SKM-1 (cell line): ENCODE data around the gene CBFB.

Experiments
- DNase-seq: peaks from one replicate; lab custom pipeline; 2025; ENCODE audit not compliant: unreplicated experiment; lab: John Stamatoyannopoulos, UW

CBFB gene

GRCh38 chr16:67091906-67092566, 63.1 kb downstream of the CBFB start:
- no peak for DNase-seq

DNA sequence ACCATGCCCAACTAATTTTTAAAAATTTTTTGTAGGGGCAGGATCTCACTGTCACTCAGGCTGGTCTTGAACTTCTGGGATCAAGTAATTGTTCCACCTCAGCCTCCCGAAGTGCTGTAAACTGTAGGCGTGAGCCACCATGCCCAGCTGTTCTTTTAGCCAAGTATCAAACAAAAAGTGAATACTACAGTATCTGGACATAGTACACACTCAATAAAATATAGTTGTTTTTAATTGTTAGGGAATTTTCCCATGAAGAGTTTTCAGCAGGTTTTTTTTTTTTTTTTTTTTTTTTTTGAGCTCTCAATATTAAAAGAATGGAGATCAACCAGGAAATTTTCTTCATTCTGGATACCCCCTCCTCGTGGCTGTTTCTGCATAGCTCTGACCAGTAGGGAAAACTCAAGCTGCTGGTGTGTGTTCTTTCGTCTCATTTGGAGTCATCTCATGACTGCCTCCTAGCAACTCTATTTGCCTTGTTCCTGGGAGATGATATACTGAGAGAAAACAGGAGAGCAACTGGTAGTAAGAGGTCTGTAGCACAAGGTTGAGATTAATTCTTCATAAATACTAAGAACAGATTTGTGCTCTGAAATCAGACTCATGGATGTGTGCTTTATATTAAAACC, 64.3 kb downstream of the CBFB start:
- no peak for DNase-seq

DNA sequence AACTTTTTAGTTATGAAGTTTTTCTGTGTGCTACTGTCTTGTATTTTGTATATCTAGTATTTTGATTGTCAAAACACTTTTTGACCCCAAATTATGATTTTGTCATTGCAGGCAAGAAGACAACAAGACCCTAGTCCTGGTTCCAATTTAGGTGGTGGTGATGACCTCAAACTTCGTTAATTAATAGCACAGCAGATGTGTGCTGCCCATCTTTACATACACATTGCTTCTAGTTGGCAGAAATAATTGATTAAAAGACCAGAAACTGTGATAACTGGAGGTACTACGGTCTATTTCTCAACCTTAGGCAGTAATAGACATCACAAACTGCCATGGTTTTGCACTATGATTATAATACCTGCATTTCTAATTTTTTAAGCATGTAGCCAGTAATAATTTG, 69.7 kb downstream of the CBFB start:
- DNase-seq: no peak

- no peak for DNase-seq
These were observed 71.8 kb downstream of the CBFB start for GRCh38 chr16:67100569-67101310.

DNA sequence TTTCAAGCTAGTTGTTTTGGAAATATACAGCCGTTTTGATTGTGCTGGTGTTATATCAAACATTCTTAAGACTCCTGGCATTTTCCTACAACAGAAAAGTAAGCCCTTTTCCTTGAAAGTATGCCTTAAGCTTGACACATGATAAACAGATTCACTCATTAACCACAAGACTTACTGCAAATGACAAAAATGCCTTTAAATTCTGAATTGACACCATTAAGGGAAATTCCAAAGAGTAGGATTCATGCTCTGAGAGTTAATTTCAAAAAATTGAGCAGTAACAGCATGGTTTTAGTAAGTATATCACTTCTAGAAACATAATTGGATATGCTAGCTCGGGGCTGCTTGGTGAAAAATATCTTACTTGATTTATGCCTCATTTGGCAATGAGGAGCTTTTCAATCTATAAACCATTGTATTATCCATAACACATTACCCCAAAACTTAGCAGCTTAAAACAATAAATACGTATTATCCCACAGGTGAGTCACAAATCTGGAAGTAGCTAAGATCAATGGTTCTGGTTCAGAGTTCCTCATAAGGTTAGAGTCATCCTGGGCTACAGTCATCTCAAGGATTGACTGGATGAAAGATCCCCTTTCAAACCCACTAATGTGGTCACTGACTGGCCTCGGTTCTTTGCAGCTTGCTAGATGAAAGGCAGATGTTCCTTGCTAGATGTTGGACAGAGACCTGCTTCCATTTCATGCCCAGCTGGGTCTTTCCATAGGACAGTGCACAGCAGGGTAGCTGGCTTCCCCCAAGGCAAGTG, 72.5 kb downstream of the CBFB start:
- DNase-seq: no peak

DNA sequence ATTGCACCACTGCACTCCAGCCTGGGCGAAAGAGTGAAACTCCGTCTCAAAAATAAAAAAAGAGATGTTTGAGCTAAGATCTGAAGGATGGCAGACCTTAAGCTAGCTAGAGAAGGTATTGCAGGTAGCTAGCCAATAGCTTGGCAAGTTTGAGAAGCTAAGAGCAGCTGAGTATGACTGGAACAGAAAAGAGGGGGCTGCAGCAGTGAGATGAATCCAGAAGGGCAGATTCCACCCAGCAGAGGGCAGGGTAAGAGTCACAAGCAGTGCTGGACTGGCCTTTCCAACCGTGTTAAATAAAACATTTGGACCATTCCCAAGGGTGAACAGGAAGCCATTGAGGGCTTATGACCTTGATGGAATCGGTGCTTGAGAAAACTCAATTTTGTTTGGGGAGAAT, 75.1 kb downstream of the CBFB start:
- DNase-seq: no peak

- DNase-seq: no peak
These were observed 75.9 kb downstream of the CBFB start for GRCh38 chr16:67104845-67105244.

DNA sequence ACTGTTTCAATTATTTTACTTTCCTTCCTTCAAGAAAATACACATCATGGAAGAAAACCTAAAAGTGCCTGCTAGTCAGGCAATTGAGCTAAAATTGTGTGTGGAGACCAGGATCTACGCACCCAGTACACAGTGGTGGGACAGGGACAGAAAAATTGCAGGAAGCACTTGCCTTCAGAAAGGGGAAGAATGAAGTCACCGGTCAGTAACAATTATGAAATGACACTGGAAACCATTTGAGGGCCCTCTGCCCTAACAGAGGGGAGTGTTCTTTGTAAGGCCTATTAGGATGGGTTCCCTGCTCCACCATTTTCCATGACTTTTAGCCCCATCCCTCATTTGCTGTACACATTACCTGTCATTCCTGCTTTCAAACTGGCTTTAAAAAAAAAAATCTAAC, 76.3 kb downstream of the CBFB start:
- peak; percentile 73 for DNase-seq

DNA sequence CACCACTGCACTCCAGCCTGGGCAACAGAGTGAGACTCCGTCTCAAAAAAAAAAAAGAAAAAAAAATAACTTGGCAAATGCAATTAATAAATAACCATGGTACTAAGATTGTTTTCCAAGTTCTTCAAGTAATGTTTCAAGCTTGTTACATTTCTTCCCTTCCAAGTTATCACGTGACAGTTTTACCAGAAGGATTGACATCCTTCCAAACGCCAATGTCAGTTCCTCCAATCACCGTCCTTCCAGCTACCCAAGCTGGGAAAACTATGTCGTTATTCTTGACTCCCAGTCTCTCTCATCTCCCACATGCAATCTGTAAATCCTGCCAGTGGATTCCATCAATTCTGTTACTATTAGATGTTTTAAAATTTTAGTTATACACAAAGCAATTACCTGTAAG, 76.9 kb downstream of the CBFB start:
- DNase-seq: no peak

GRCh38 chr16:67108489-67108888, 79.5 kb downstream of the CBFB start:
- DNase-seq: no peak

- no peak for DNase-seq
These were observed 80.0 kb downstream of the CBFB start for GRCh38 chr16:67108931-67109406.

- DNase-seq: peak; percentile 75
These were observed 80.6 kb downstream of the CBFB start, which contains the start of gene PHAF1 for GRCh38 chr16:67109407-67110135. Gene PHAF1, plus strand, starts transcription at chr16:67109941. Its CDS starts 235 bp downstream, at chr16:67110176.

GRCh38 chr16:67111951-67112444, 83.0 kb downstream of the CBFB start:
- DNase-seq: no peak

DNA sequence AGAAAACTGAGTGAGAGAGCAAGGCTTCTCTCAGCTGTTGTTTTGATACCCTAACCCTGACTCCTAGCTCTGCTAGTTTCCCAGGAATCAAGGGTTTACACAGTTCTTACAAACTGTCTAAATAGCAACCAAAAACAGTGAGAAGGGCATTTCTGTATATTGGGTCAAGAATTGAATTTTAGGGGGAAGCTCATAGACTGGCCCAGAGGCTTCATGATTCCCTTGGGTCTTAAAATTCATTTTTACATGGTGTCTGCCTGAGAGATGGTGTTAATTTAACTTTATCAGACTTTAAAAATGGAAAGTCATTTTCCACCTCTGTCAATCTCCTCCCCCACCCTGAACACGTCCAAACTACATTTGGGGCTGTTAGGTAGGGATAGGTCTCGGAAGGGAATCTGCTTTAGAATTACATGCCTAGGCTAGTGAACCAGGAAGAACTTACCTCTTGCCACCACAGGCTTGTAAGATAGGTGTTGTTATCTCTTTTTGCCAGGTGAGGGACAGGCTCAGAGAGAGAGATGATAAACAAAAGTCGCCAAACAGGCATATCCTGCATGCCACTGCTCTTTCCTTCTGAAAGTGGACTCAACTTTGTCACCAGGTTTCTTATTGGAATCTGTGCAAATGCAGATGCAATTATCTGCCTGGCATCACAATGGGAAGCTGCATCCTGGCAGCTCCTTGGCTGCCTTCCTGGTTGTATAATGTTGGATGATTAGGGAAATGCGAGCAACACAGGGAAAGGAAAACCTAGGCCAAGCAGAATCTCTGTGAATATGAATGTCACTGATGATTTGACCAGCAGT, 83.8 kb downstream of the CBFB start:
- DNase-seq: no peak

DNA sequence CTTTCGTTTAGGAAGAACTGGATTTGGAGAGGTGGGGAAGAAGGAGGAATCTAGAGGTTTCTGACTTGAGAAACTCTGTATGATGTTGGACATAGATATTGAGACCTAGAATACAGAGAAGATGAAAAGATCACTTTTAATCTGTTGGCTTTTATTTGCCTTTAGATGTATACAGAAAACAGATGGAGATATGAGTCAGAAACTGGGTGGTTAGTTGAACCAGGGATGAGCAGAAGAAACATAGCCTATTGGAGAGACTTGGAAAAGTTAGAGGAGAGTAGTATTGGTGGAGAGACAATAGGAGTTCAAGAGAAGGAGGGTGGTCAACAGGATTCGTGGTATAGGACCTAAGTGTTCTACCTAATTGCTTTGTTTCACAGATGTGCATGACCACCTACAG, 85.8 kb downstream of the CBFB start:
- DNase-seq: no peak

DNA sequence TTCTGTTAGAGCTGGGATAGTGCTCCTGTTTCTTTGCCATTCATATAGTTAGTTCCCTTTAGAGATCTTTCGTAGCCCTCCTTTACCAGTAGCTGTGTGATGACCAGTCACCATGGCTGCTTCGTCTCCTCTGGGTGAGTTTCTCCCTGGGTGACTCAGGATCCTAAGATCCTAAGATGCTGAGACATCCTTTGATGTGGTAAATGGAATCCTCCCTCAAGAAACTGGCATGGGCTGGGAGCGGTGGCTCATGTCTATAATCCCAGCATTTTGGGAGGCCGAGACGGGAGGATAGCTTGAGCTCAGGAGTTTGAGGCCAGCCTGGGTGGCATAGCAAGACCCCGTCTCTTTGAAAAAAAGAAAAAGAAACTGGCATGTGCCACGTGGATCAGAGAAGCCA, 86.7 kb downstream of the CBFB start:
- DNase-seq: no peak

DNA sequence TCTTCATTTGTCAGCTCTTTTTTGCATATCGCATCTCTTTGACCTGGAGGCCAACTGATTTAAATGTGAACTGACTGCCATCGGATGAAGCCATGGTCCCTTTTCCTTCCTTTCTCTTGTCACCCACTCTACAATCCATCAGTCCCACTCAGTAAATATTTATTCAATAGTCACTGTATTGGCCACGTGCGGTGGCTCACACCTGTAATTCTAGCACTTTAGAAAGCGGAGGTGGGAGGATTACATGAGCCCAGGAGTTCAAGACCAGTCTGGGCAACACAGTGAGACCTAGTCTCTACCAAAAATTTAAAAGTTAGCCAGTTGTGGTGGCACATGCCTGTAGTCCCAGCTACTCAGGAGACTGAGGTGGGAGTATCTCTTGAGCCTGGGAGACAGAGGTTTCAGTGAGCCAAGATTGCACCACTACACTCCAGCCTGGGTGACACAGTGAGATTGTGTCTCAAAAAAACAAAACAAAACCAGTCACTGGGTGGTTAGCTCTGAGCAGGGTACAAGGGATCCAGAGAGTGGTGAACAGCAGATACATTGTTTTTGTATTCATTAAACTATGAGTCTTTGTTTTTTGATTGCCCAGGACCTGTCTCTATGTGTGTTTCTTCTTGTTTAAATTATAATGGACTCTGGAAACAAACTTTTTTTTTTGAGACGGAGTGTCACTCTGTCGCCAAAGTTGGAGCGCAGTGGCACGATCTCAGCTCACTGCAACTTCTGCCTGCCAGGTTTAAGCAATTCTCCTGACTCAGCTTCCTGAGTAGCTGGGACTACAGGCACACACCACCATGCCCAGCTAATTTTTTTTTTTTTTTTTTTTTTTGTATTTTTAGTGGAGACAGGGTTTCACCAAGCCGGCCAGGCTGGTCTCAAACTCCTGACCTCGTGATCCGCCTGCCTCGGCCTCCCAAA, 87.7 kb downstream of the CBFB start:
- no peak for DNase-seq

DNA sequence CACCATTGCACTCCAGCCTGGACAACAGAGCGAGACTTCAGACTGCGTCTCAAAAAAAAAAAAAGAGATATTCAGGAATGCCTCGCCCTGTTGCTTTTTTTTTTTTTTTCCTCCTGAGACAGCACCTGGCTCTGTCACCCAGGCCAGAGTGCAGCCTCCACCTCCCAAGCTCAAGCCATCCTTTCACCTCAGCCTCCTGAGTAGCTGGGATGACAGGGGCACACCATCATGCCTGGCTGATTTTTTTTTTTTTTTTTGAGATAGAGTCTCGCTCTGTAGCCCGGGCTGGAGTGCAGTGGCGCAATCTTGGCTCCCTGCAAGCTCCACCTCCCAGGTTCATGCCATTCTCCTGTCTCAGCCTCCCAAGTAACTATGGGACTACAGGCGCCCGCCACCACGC, 88.8 kb downstream of the CBFB start:
- DNase-seq: no peak

DNA sequence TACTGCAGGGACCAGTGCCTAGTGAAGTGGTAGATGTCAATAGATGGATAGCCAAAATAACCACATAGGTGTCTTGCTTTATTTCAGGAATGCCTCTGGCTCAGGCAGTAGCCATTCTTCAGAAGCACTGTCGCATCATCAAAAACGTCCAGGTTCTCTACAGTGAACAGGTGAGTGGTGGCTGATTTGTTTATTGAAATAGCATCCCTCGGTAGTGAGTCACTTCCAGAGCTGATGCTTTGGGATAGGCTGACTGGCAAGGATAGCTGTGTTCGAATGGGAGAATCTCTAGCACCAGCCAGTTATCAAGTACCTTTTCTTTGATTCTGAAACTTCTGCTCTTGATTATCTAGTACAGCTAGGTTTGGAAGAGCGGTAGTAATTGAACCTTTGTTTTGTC, 91.1 kb downstream of the CBFB start:
- no peak for DNase-seq
